GM19193 (cell line): ENCODE data around the gene DTX4.

ENCODE experiments used
- POLR2A ChIP-seq: IDR thresholded peaks from 4 replicates; pipeline ENCODE4 v1.6.1; 2011; ENCODE audit not compliant: insufficient read depth, insufficient read length; ENCODE audit errors: extremely low read depth

DTX4 gene

GRCh38 chr11:59158206-59159068 lies 13.5 kb upstream of the DTX4 start:
- TF ChIP-seq POLR2A, result no peak

GRCh38 chr11:59164028-59164427 lies 7.9 kb upstream of the DTX4 start:
- no peak for TF ChIP-seq POLR2A

GRCh38 chr11:59172345-59173079 lies 580 bp downstream of the DTX4 start:
- peak; percentile 46 for TF ChIP-seq POLR2A

- peak; percentile 2 for TF ChIP-seq POLR2A
Measured at GRCh38 chr11:59173080-59173963, 1.4 kb downstream of the DTX4 start.

- no peak for TF ChIP-seq POLR2A
Measured at GRCh38 chr11:59173964-59174663, 2.2 kb downstream of the DTX4 start.

- TF ChIP-seq POLR2A, result no peak
Measured at GRCh38 chr11:59174664-59175033, 2.7 kb downstream of the DTX4 start.

GRCh38 chr11:59175091-59175501 lies 3.2 kb downstream of the DTX4 start:
- TF ChIP-seq POLR2A, result no peak

GRCh38 chr11:59176330-59176729 lies 4.4 kb downstream of the DTX4 start:
- no peak for TF ChIP-seq POLR2A

GRCh38 chr11:59178402-59178801 lies 6.5 kb downstream of the DTX4 start:
- no peak for TF ChIP-seq POLR2A

- TF ChIP-seq POLR2A, result no peak
Measured at GRCh38 chr11:59179121-59179520, 7.2 kb downstream of the DTX4 start.

- TF ChIP-seq POLR2A, result no peak
Measured at GRCh38 chr11:59180168-59180776, 8.3 kb downstream of the DTX4 start.

- no peak for TF ChIP-seq POLR2A
Measured at GRCh38 chr11:59180907-59181306, 9.0 kb downstream of the DTX4 start.

- no peak for TF ChIP-seq POLR2A
Measured at GRCh38 chr11:59181746-59182456, 10.0 kb downstream of the DTX4 start.
